Testis (tissue), 3 donors: ENCODE results near the gene SEL1L3. TPM values are rescaled to one million over a fixed set of nuclear protein-coding genes. Genes with fewer than 3 reads are reported as not detected.

ENCODE experiments used
- DNase-seq: peaks from one replicate; pipeline ENCODE4 v3.0.0-alpha.2; 2019
- H3K27ac ChIP-seq, 2 donors: fragments of 200-600 bp; sonication (generic); one replicate each; pipeline ENCODE4 v1.5.1; 2019
- H3K27me3 ChIP-seq: fragments of 200-600 bp; sonication (generic); one replicate; pipeline ENCODE4 v1.5.1; 2019
- H3K36me3 ChIP-seq: fragments of 200-600 bp; sonication (generic); one replicate; pipeline ENCODE4 v1.5.1; 2017; ENCODE audit warnings: low read depth; ENCODE audit errors: missing control alignments
- H3K4me1 ChIP-seq: fragments of 200-600 bp; sonication (generic); one replicate; pipeline ENCODE4 v1.5.1; 2019
- H3K4me3 ChIP-seq, 2 donors: fragments of 200-600 bp; sonication (generic); one replicate each; pipeline ENCODE4 v1.5.1; 2017 to 2019
- H3K9me3 ChIP-seq: fragments of 200-600 bp; sonication (generic); one replicate; pipeline ENCODE4 v1.5.1; 2017
- CTCF ChIP-seq, 3 experiments: fragments of 450-650 bp in 2 of 3; fragments of 200-600 bp in 1 of 3; sonication (generic) in 1 of 3; IDR thresholded peaks; one replicate each; pipeline ENCODE4 v1.5.1; 2016 to 2019; ENCODE audit warnings: antibody characterized with exemption in 3 of 3, mild to moderate bottlenecking in 2 of 3, moderate library complexity in 1 of 3
- POLR2A ChIP-seq: fragments of 450-650 bp; IDR thresholded peaks from one replicate; pipeline ENCODE4 v1.6.1; 2017; ENCODE audit warnings: antibody characterized with exemption, mild to moderate bottlenecking, moderate library complexity
- WGBS, 2 donors: methylation state at CpG; one replicate each; pipeline ENCODE4 v1.1.5; 2018; 5-methylcytosine and 5-hydroxymethylcytosine counted together
- intact Hi-C: fragments of 100-400 bp; cut with DNase I; formaldehyde crosslinking; loops from one replicate; pipeline ENCODE4 v1.15.1; 2023; ENCODE audit warnings: low total_unique reads
- polyA plus RNA-seq: library from polyadenylated mRNA; stranded (reverse); fragments of 350-450 nt; fragmentation: Illumina TruSeq; extraction: RNeasy Lipid Tissue Mini Kit (QIAGEN cat#74804); gene quantifications from one replicate; pipeline ENCODE4 v1.2.3, GENCODE V29; 2014; ENCODE audit warnings: low read depth, low replicate concordance; ENCODE audit not compliant: insufficient read depth
- total RNA-seq, 2 donors: library from RNA; depleted of rRNA; stranded (reverse); fragments of >200 nt; gene quantifications; one replicate each; pipeline ENCODE4 v1.2.3, GENCODE V29; 2016

Gene SEL1L3
- total and polyA plus RNA-seq, 3 donors from 2014 or later, result 5.0 to 15.6 (median 6.9) TPM

GRCh38 chr4:25859429-25860148 is 3.2 kb downstream of the SEL1L3 start:
- intact Hi-C loops, result no loop called here
- no peak for TF ChIP-seq CTCF (IDR thresholded peaks at IDR 0.05)
- no peak for TF ChIP-seq POLR2A
- H3K9me3 ChIP-seq, result no peaks in the 10 kb centered on the region
- no peak for DNase-seq
- H3K36me3 ChIP-seq, result no peaks in the 10 kb centered on the region
- no peaks in the 10 kb centered on the region for H3K4me1 ChIP-seq
- no peak overlapping the region for H3K27ac ChIP-seq
- H3K4me3 ChIP-seq, result no peak overlapping the region
- H3K27me3 ChIP-seq, result no peaks in the 10 kb centered on the region
- WGBS, 2 donors, result 70 to 82% methylated on average over 6 of the region's 6 CpGs

GRCh38 chr4:25857851-25858400 is 4.9 kb downstream of the SEL1L3 start:
- intact Hi-C loops, result no loop called here
- no peak for TF ChIP-seq POLR2A
- no peak for TF ChIP-seq CTCF (IDR thresholded peaks at IDR 0.05)
- no peaks in the 10 kb centered on the region for H3K4me1 ChIP-seq
- no peaks in the 10 kb centered on the region for H3K9me3 ChIP-seq
- no peaks in the 10 kb centered on the region for H3K27me3 ChIP-seq
- no peak for DNase-seq
- no peaks in the 10 kb centered on the region for H3K36me3 ChIP-seq
- 84 to 95% methylated on average over 8 of the region's 8 CpGs for WGBS, 2 donors
- no peak overlapping the region for H3K27ac ChIP-seq
- H3K4me3 ChIP-seq, result no peak overlapping the region

GRCh38 chr4:25857403-25857802 is 5.4 kb downstream of the SEL1L3 start:
- H3K4me3 ChIP-seq, result no peak overlapping the region
- no peak for DNase-seq
- no peaks in the 10 kb centered on the region for H3K27me3 ChIP-seq
- 88 to 96% methylated on average over 2 of the region's 2 CpGs for WGBS, 2 donors
- intact Hi-C loops, result no loop called here
- no peaks in the 10 kb centered on the region for H3K9me3 ChIP-seq
- no peak overlapping the region for H3K27ac ChIP-seq
- TF ChIP-seq CTCF (IDR thresholded peaks at IDR 0.05), result no peak
- TF ChIP-seq POLR2A, result no peak
- no peaks in the 10 kb centered on the region for H3K4me1 ChIP-seq
- H3K36me3 ChIP-seq, result no peaks in the 10 kb centered on the region

GRCh38 chr4:25856756-25857155 is 6.0 kb downstream of the SEL1L3 start:
- Histone ChIP-seq H3K4me3 (no peak overlapping the region), H3K27ac (no peak overlapping the region), H3K4me1 (no peaks in the 10 kb centered on the region), H3K9me3 (no peaks in the 10 kb centered on the region), H3K36me3 (no peaks in the 10 kb centered on the region), H3K27me3 (no peaks in the 10 kb centered on the region)
- 44 to 57% methylated on average over 1 of the region's 1 CpG for WGBS, 2 donors
- no peak for TF ChIP-seq POLR2A
- no peak for TF ChIP-seq CTCF (IDR thresholded peaks at IDR 0.05)
- DNase-seq, result no peak
- intact Hi-C loops, result no loop called here

- Histone ChIP-seq H3K36me3 (no peaks in the 10 kb centered on the region), H3K9me3 (no peaks in the 10 kb centered on the region), H3K4me1 (no peaks in the 10 kb centered on the region), H3K4me3 (no peak overlapping the region), H3K27me3 (no peaks in the 10 kb centered on the region), H3K27ac (no peak overlapping the region)
- WGBS, 2 donors, result 94 to 95% methylated on average over 3 of the region's 3 CpGs
- DNase-seq, result no peak
- intact Hi-C loops, result no loop called here
- TF ChIP-seq POLR2A, result no peak
- TF ChIP-seq CTCF (IDR thresholded peaks at IDR 0.05), result no peak
Observed at GRCh38 chr4:25852103-25852502, 10.7 kb downstream of the SEL1L3 start.
